Colonic mucosa (tissue), 4 donors: ENCODE data around the gene GLI3. TPM values are rescaled to one million over a fixed set of nuclear protein-coding genes. Genes with fewer than 3 reads are reported as not detected.

ENCODE experiments used
- DNase-seq: peaks from one replicate; pipeline ENCODE4 v3.0.0-alpha.2; 2020
- H3K27ac ChIP-seq: fragments of 200-600 bp; one replicate; pipeline ENCODE4 v1.8.0; 2021
- H3K27me3 ChIP-seq: fragments of 200-600 bp; one replicate; pipeline ENCODE4 v1.8.0; 2021
- H3K36me3 ChIP-seq: fragments of 200-600 bp; one replicate; pipeline ENCODE4 v1.8.0; 2021
- H3K4me1 ChIP-seq: fragments of 200-600 bp; one replicate; pipeline ENCODE4 v1.8.0; 2021; ENCODE audit warnings: mild to moderate bottlenecking
- H3K4me3 ChIP-seq: fragments of 200-600 bp; one replicate; pipeline ENCODE4 v1.8.0; 2021
- H3K9ac ChIP-seq, 2 donors: one replicate each; pipeline ENCODE4 v1.7.0; 2013; ENCODE audit warnings: control low read depth in 2 of 2, low read depth in 2 of 2, low read length in 2 of 2
- H3K9me3 ChIP-seq: fragments of 200-600 bp; one replicate; pipeline ENCODE4 v1.8.0; 2021
- CTCF ChIP-seq: fragments of 200-600 bp; IDR thresholded peaks from one replicate; pipeline ENCODE4 v1.8.0; 2022; ENCODE audit warnings: antibody characterized with exemption, mild to moderate bottlenecking
- intact Hi-C: fragments of 100-400 bp; cut with DNase I; formaldehyde crosslinking; loops from one replicate; pipeline ENCODE4 v1.14.1; 2022
- total RNA-seq, 2 donors: library from RNA; stranded (reverse); fragmentation: NEBNext Ultra II Directional in 1 of 2; extraction: Animal tissue kit (Norgen Biotek cat#: 25700) in 1 of 2; gene quantifications; one replicate each; pipeline ENCODE4 v1.2.1, GENCODE V29; 2021
- donor health status: healthy.
- donor health status: DM: no; HTN: no; CAD: no.
- donor health status: DM: no; HTN: no; CAD: no.

The GLI3 gene
- total RNA-seq, 2 donors from 2014 or later, result 1.8 to 8.0 TPM

- no peak for DNase-seq
- Histone ChIP-seq H3K27ac (no peak overlapping the region), H3K9me3 (no peaks in the 10 kb centered on the region), H3K36me3 (no peaks in the 10 kb centered on the region), H3K9ac (no peak overlapping the region), H3K27me3 (no peaks in the 10 kb centered on the region), H3K4me3 (no peak overlapping the region), H3K4me1 (no peaks in the 10 kb centered on the region)
- intact Hi-C loops, result no loop called here
- no peak for TF ChIP-seq CTCF
These were observed 36.0 kb upstream of the GLI3 start for GRCh38 chr7:42272793-42273665.

- no peaks in the 10 kb centered on the region for H3K4me1 ChIP-seq
- intact Hi-C loops, result no loop called here
- no peak overlapping the region for H3K27ac ChIP-seq
- no peaks in the 10 kb centered on the region for H3K27me3 ChIP-seq
- H3K9ac ChIP-seq, result no peak overlapping the region
- no peak overlapping the region for H3K4me3 ChIP-seq
- DNase-seq, result no peak
- TF ChIP-seq CTCF, result no peak
- H3K36me3 ChIP-seq, result no peaks in the 10 kb centered on the region
- H3K9me3 ChIP-seq, result no peaks in the 10 kb centered on the region
These were observed 32.2 kb upstream of the GLI3 start for GRCh38 chr7:42269161-42269560.

- H3K36me3 ChIP-seq, result no peaks in the 10 kb centered on the region
- no peak for DNase-seq
- intact Hi-C loops, result no loop called here
- H3K4me3 ChIP-seq, result no peak overlapping the region
- no peaks in the 10 kb centered on the region for H3K4me1 ChIP-seq
- no peak for TF ChIP-seq CTCF
- no peak overlapping the region for H3K27ac ChIP-seq
- no peaks in the 10 kb centered on the region for H3K9me3 ChIP-seq
- H3K27me3 ChIP-seq, result no peaks in the 10 kb centered on the region
- no peak overlapping the region for H3K9ac ChIP-seq
These were observed 27.7 kb upstream of the GLI3 start for GRCh38 chr7:42264702-42265101.

GRCh38 chr7:42263971-42264370 lies 27.0 kb upstream of the GLI3 start:
- intact Hi-C loops, result no loop called here
- H3K36me3 ChIP-seq, result no peaks in the 10 kb centered on the region

GRCh38 chr7:42262964-42263363 lies 26.0 kb upstream of the GLI3 start:
- no peaks in the 10 kb centered on the region for H3K9me3 ChIP-seq
- no peaks in the 10 kb centered on the region for H3K27me3 ChIP-seq
- TF ChIP-seq CTCF, result no peak
- no peak overlapping the region for H3K4me3 ChIP-seq
- no peaks in the 10 kb centered on the region for H3K36me3 ChIP-seq
- no peak overlapping the region for H3K27ac ChIP-seq
- no peak for DNase-seq
- intact Hi-C loops, result no loop called here
- no peaks in the 10 kb centered on the region for H3K4me1 ChIP-seq
- H3K9ac ChIP-seq, result no peak overlapping the region

More at GRCh38 chr7:42263971-42264370, 27.0 kb upstream of the GLI3 start:
- H3K27me3 ChIP-seq, result no peaks in the 10 kb centered on the region
- H3K9ac ChIP-seq, result no peak overlapping the region
- no peak overlapping the region for H3K4me3 ChIP-seq
- H3K4me1 ChIP-seq, result no peaks in the 10 kb centered on the region
- no peak for TF ChIP-seq CTCF
- H3K27ac ChIP-seq, result no peak overlapping the region
- no peaks in the 10 kb centered on the region for H3K9me3 ChIP-seq
- no peak for DNase-seq
